Epithelial cell of proximal tubule (primary cell): ENCODE results near the gene SARDH. TPM values are rescaled to one million over a fixed set of nuclear protein-coding genes. Genes with fewer than 3 reads are reported as not detected.

Experiments used
- DNase-seq: peaks from one replicate; pipeline ENCODE4 v3.0.0-alpha.2; 2011; ENCODE audit warnings: low read depth
- H3K4me3 ChIP-seq: 2 replicates; pipeline ENCODE4 v1.5.1; 2011; ENCODE audit warnings: low read depth, mild to moderate bottlenecking, low read length
- CTCF ChIP-seq: conservative IDR thresholded peaks from 2 replicates; pipeline ENCODE4 v1.5.1; 2012; ENCODE audit warnings: low read depth, mild to moderate bottlenecking, low read length
- total RNA-seq: library from RNA; depleted of rRNA; stranded (reverse); fragments of >200 nt; gene quantifications from 2 replicates; pipeline ENCODE4 v1.2.3, GENCODE V29; 2015

Gene SARDH
- total RNA-seq, 1 donor from 2014 or later = 0.92 TPM

- TF ChIP-seq CTCF = no peak
- DNase-seq = no peak
Measured at GRCh38 chr9:133742251-133742650, 4.1 kb upstream of the SARDH start.

GRCh38 chr9:133741716-133742115 is 3.6 kb upstream of the SARDH start:
- no peak overlapping the region for H3K4me3 ChIP-seq
- no peak for TF ChIP-seq CTCF
- no peak for DNase-seq

More at GRCh38 chr9:133742251-133742650, 4.1 kb upstream of the SARDH start:
- H3K4me3 ChIP-seq = no peak overlapping the region

- no peak overlapping the region for H3K4me3 ChIP-seq
- no peak for TF ChIP-seq CTCF
- DNase-seq = no peak
Measured at GRCh38 chr9:133740911-133741310, 2.8 kb upstream of the SARDH start.

- TF ChIP-seq CTCF = no peak
- H3K4me3 ChIP-seq = no peak overlapping the region
- DNase-seq = no peak
Measured at GRCh38 chr9:133739408-133740280, 1.5 kb upstream of the SARDH start.

GRCh38 chr9:133738640-133739225 is 581 bp upstream of the SARDH start:
- DNase-seq = no peak
- no peak for TF ChIP-seq CTCF
- H3K4me3 ChIP-seq = peak overlapping the region; percentile 50

GRCh38 chr9:133737071-133737773 is 930 bp downstream of the SARDH start:
- no peak for DNase-seq
- no peak for TF ChIP-seq CTCF
- peak overlapping the region; percentile 50 for H3K4me3 ChIP-seq
